MM.1S (cell line): Measurements from ENCODE around the gene HOXB3.

Experiments used
- DNase-seq: peaks from one replicate; pipeline ENCODE4 v3.0.0-alpha.2; 2015
- H2AFZ ChIP-seq: fragments of 300-600 bp; sonication (generic); 2 replicates; pipeline ENCODE4 v1.6.0; 2016; ENCODE audit warnings: antibody characterized with exemption, low read length
- H3F3A ChIP-seq: fragments of 300-600 bp; sonication (generic); 2 replicates; pipeline ENCODE4 v1.6.1; 2016; ENCODE audit warnings: mild to moderate bottlenecking, antibody characterized with exemption, low read length, moderate library complexity, mixed read lengths; ENCODE audit not compliant: insufficient read depth
- H3K27ac ChIP-seq: fragments of 300-600 bp; sonication (generic); 2 replicates; pipeline ENCODE4 v1.5.1; 2016; ENCODE audit warnings: mild to moderate bottlenecking, low read length
- H3K27me3 ChIP-seq: fragments of 300-600 bp; sonication (generic); replicated peaks from 2 replicates; pipeline ENCODE4 v1.6.0; 2016; ENCODE audit warnings: low read length; ENCODE audit not compliant: insufficient read depth
- H3K36me3 ChIP-seq: fragments of 300-600 bp; sonication (generic); replicated peaks from 2 replicates; pipeline ENCODE4 v1.6.1; 2016; ENCODE audit warnings: mild to moderate bottlenecking, low read length, mixed read lengths; ENCODE audit not compliant: insufficient read depth
- H3K4me1 ChIP-seq: fragments of 300-600 bp; sonication (generic); 2 replicates; pipeline ENCODE4 v1.6.1; 2016; ENCODE audit warnings: low read length, mixed read lengths
- H3K4me2 ChIP-seq: fragments of 300-600 bp; sonication (generic); 2 replicates; pipeline ENCODE4 v1.6.0; 2016; ENCODE audit warnings: low read depth, low read length
- H3K4me3 ChIP-seq: fragments of 300-600 bp; sonication (generic); 2 replicates; pipeline ENCODE4 v1.5.1; 2016; ENCODE audit warnings: low read length, mixed read lengths
- H3K79me2 ChIP-seq: fragments of 300-600 bp; sonication (generic); 2 replicates; pipeline ENCODE4 v1.6.1; 2016; ENCODE audit warnings: mixed run types, low read length, mixed read lengths
- H3K9ac ChIP-seq: fragments of 300-600 bp; sonication (generic); 2 replicates; pipeline ENCODE4 v1.6.1; 2016; ENCODE audit warnings: low read length, mixed read lengths
- H3K9me2 ChIP-seq: fragments of 300-600 bp; sonication (generic); replicated peaks from 2 replicates; pipeline ENCODE4 v1.6.1; 2016; ENCODE audit warnings: mild to moderate bottlenecking, low read length, mixed read lengths; ENCODE audit not compliant: insufficient read depth
- H3K9me3 ChIP-seq: fragments of 300-600 bp; sonication (generic); replicated peaks from 2 replicates; pipeline ENCODE4 v1.6.1; 2016; ENCODE audit warnings: mild to moderate bottlenecking, low read length, mixed read lengths; ENCODE audit not compliant: insufficient read depth
- H4K20me1 ChIP-seq: fragments of 300-600 bp; sonication (generic); 2 replicates; pipeline ENCODE4 v1.6.1; 2016; ENCODE audit warnings: mild to moderate bottlenecking, low read length, moderate library complexity, mixed read lengths; ENCODE audit not compliant: insufficient read depth
- EZH2 ChIP-seq: fragments of 300-600 bp; sonication (generic); optimal IDR thresholded peaks from 2 replicates; pipeline ENCODE3; 2017; ENCODE audit warnings: low read depth, mild to moderate bottlenecking, antibody characterized with exemption, low read length, mixed read lengths
- EZH2phosphoT487 ChIP-seq: fragments of 300-600 bp; sonication (generic); IDR thresholded peaks from 2 replicates; pipeline ENCODE4 v1.6.1; 2018; ENCODE audit warnings: antibody characterized with exemption, low read length
- TF ChIP-seq, protein P1 (sequence below): fragments of 300-600 bp; sonication (generic); IDR thresholded peaks from 2 replicates; pipeline ENCODE4 v1.5.1; 2016; ENCODE audit warnings: antibody characterized with exemption, low read length, mixed read lengths

HOXB3 gene

DNA sequence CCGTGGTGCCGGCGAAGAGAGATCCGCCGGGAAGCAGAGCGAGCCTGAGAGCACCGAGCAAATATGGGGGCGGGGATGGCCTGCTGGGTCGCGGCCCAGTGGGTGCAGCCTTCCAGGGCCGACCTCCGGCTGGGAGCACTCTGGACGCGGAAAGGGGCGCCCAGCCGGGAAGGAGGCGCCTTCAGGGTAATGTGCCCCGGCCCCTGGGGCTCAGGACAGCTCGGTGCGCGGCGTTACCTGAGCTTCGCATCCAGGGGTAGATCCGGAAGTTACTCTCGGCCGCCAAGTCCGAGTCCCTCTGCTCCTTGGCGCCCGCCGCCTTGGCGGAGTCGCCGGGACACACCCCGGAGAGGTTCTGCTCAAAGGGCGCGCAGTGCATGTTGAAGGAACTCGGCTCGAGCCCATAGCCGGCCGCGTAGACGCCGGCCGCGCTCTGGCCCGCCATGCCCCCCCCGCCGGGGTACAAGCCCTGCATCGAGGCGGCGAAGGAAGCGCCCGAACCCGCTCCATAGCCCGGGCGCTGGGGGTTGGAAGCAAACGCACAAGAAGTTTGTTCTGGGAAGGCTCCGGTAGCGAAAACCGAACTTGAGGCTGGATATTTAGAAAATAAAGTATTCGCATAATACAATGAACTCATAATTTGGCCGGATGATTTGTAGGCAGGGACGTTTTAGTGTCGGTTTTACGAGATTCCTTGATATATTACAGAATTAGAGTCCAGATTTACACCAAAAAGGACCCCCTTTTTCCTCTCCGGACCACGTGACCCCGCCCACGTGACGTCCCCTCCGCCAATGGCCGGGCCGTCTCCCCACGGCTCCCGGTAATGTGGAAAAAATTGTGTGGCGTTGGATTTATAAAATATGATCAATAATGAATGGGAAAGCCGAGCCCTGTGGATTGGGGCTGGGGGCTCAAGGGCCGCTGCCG lies 20.5 kb upstream of the HOXB3 start, which contains the start of gene HOXB7:
Gene HOXB7, minus strand, starts transcription at position 736 of the 930 bp plus-strand sequence. Its CDS starts 99 bp downstream, at position 637.
- H3K9me3 ChIP-seq: no peaks in the 10 kb centered on the region
- H3K9ac ChIP-seq: peak within 1 kb of the TSS; percentile 71
- TF ChIP-seq, protein P1, sequence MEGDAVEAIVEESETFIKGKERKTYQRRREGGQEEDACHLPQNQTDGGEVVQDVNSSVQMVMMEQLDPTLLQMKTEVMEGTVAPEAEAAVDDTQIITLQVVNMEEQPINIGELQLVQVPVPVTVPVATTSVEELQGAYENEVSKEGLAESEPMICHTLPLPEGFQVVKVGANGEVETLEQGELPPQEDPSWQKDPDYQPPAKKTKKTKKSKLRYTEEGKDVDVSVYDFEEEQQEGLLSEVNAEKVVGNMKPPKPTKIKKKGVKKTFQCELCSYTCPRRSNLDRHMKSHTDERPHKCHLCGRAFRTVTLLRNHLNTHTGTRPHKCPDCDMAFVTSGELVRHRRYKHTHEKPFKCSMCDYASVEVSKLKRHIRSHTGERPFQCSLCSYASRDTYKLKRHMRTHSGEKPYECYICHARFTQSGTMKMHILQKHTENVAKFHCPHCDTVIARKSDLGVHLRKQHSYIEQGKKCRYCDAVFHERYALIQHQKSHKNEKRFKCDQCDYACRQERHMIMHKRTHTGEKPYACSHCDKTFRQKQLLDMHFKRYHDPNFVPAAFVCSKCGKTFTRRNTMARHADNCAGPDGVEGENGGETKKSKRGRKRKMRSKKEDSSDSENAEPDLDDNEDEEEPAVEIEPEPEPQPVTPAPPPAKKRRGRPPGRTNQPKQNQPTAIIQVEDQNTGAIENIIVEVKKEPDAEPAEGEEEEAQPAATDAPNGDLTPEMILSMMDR: no peak
- TF ChIP-seq EZH2phosphoT487 (no peak), EZH2 (no peak)
- DNase-seq: peak; percentile 57
- H3K9me2 ChIP-seq: no peaks in the 10 kb centered on the region
- no peaks in the 10 kb centered on the region for H4K20me1 ChIP-seq
- peaks cover 4% of the 10 kb centered on the region for H3F3A ChIP-seq
- peaks cover 20% of the 10 kb centered on the region for H3K27me3 ChIP-seq
- no peaks in the 10 kb centered on the region for H3K79me2 ChIP-seq
- H3K4me1 ChIP-seq: peaks cover 8% of the 10 kb centered on the region; the same call in 1 of the 2 replicates
- peak within 1 kb of the TSS; percentile 87 for H3K4me3 ChIP-seq
- H3K4me2 ChIP-seq: peak within 1 kb of the TSS; percentile 99
- no peaks in the 10 kb centered on the region for H3K36me3 ChIP-seq
- no peak within 1 kb of the TSS for H3K27ac ChIP-seq
- peak within 1 kb of the TSS; percentile 98 for H2AFZ ChIP-seq

DNA sequence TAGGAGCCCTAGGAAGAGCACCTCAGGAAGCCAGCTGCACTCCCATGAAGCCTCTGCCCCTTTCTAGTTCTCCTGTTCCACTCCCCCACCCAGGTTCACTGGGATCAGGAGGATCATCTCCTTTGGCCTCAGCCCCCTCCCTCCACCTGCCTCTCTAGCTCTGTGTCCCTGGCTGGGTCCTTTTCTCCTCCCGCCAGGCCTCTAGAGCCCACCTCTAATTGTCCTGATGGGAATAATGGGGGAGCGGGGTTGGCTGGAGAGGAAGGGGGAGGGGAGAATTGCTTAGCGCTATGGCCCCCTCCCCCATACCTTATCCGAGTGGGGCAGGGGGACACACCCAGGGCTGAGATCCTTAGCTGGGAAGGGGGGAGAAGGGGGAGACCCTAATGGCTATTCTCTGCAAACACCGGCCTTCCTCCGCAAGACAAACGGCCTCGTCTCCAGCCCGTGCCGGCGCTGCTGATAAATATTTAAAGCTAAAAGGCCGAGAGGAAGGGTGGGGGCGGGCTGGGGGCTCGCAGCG lies 19.8 kb upstream of the HOXB3 start:
- Histone ChIP-seq H3K27me3 (peaks cover 20% of the 10 kb centered on the region), H3K36me3 (no peaks in the 10 kb centered on the region), H3K4me2 (peak overlapping the region; percentile 99), H2AFZ (peak overlapping the region; percentile 98), H3K9me2 (no peaks in the 10 kb centered on the region), H4K20me1 (no peaks in the 10 kb centered on the region), H3K79me2 (no peaks in the 10 kb centered on the region), H3K9ac (peak overlapping the region; percentile 71; the same call in 1 of the 2 replicates), H3K9me3 (no peaks in the 10 kb centered on the region), H3K4me1 (peaks cover 8% of the 10 kb centered on the region; the same call in 1 of the 2 replicates), H3K27ac (no peak overlapping the region), H3K4me3 (peak overlapping the region; percentile 87), H3F3A (peaks cover 4% of the 10 kb centered on the region)
- no peak for TF ChIP-seq EZH2phosphoT487
- TF ChIP-seq, protein P1: no peak
- TF ChIP-seq EZH2: no peak
- no peak for DNase-seq

DNA sequence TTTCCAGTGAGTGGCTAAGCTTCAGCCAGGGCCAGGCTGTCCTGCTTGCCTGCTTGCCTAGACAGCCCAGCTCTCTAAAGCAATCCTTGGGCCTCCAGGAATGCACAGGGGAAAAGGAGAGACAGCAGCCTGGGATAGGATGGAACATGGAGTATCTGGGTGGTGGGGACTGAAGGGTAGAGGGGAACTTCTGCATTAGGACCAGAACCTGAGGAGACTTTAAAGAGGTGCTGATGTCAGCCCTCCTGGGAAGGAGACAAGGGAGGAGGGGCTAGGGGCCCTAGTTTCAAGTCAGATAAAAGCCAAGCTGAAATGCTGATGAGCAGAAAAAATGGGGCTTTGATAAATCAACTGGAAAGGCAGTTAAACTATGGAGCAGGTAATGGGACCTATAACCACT lies 19.0 kb upstream of the HOXB3 start:
- H3K9me2 ChIP-seq: no peaks in the 10 kb centered on the region
- peak; percentile 30 for DNase-seq
- H3K4me3 ChIP-seq: no peak overlapping the region
- peaks cover 8% of the 10 kb centered on the region; the same call in 1 of the 2 replicates for H3K4me1 ChIP-seq
- peaks cover 22% of the 10 kb centered on the region for H3K27me3 ChIP-seq
- no peaks in the 10 kb centered on the region for H3K79me2 ChIP-seq
- no peaks in the 10 kb centered on the region for H3K36me3 ChIP-seq
- no peak overlapping the region for H3K9ac ChIP-seq
- H3K4me2 ChIP-seq: no peak overlapping the region
- H3F3A ChIP-seq: peaks cover 4% of the 10 kb centered on the region
- H3K9me3 ChIP-seq: no peaks in the 10 kb centered on the region
- H4K20me1 ChIP-seq: no peaks in the 10 kb centered on the region
- no peak overlapping the region for H2AFZ ChIP-seq
- no peak overlapping the region for H3K27ac ChIP-seq
- TF ChIP-seq, protein P1: no peak
- TF ChIP-seq EZH2: no peak
- TF ChIP-seq EZH2phosphoT487: no peak
